SK-N-MC (cell line): ENCODE results near the gene TCOF1.

Experiments
- EZH2 ChIP-seq: fragments of 200-600 bp; sonication (generic); IDR thresholded peaks from one replicate; pipeline ENCODE4 v1.6.1; 2017; ENCODE audit warnings: antibody characterized with exemption
- FOXP2 ChIP-seq: optimal IDR thresholded peaks from 2 replicates; pipeline ENCODE3; 2011; ENCODE audit warnings: mild to moderate bottlenecking, moderate library complexity; ENCODE audit not compliant: insufficient read depth; ENCODE audit errors: extremely low read length, control extremely low read depth
- POLR2AphosphoS5 ChIP-seq: IDR thresholded peaks from 2 replicates; pipeline ENCODE4 v1.6.1; 2012; ENCODE audit warnings: mild to moderate bottlenecking, low read depth, low read length, borderline replicate concordance

GRCh38 chr5:150399524-150400211 lies 42.2 kb downstream of the TCOF1 start:
- TF ChIP-seq EZH2 (no peak), POLR2AphosphoS5 (no peak), FOXP2 (no peak)
